ENCODE measurements around the gene TP53I11.

The TP53I11 gene

GRCh38 chr11:44955015-44955738 is 4.5 kb upstream of the TP53I11 start:
- no peak for DNase-seq

GRCh38 chr11:44954051-44954906 is 3.6 kb upstream of the TP53I11 start:
- DNase-seq: no peak

GRCh38 chr11:44952500-44953260 is 2.0 kb upstream of the TP53I11 start:
- no peak for DNase-seq

GRCh38 chr11:44952082-44952481 is 1.4 kb upstream of the TP53I11 start:
- DNase-seq: no peak

GRCh38 chr11:44950031-44950624 is 555 bp downstream of the TP53I11 start:
- no peak for DNase-seq

GRCh38 chr11:44949160-44950030 is 1.3 kb downstream of the TP53I11 start:
- no peak for DNase-seq

GRCh38 chr11:44948155-44948554 is 2.5 kb downstream of the TP53I11 start:
- DNase-seq: no peak

GRCh38 chr11:44947114-44947513 is 3.6 kb downstream of the TP53I11 start:
- DNase-seq: no peak

- peak in 1 of 2 experiments; percentile 27 for DNase-seq
Measured at GRCh38 chr11:44946263-44946662, 4.4 kb downstream of the TP53I11 start.

GRCh38 chr11:44945666-44946065 is 5.0 kb downstream of the TP53I11 start:
- no peak for DNase-seq

- no peak for DNase-seq
Measured at GRCh38 chr11:44944853-44945235, 5.8 kb downstream of the TP53I11 start.

- peak in 1 of 2 experiments; percentile 34 for DNase-seq
Measured at GRCh38 chr11:44944181-44944852, 6.4 kb downstream of the TP53I11 start.

GRCh38 chr11:44943696-44944095 is 7.0 kb downstream of the TP53I11 start:
- DNase-seq: no peak

- no peak for DNase-seq
Measured at GRCh38 chr11:44943118-44943517, 7.6 kb downstream of the TP53I11 start.

- DNase-seq: no peak
Measured at GRCh38 chr11:44942029-44942955, 8.4 kb downstream of the TP53I11 start.

GRCh38 chr11:44941259-44942021 is 9.2 kb downstream of the TP53I11 start:
- DNase-seq: no peak

GRCh38 chr11:44940835-44941234 is 9.8 kb downstream of the TP53I11 start:
- DNase-seq: no peak

GRCh38 chr11:44940404-44940803 is 10.3 kb downstream of the TP53I11 start:
- no peak for DNase-seq

GRCh38 chr11:44939673-44940395 is 10.8 kb downstream of the TP53I11 start:
- no peak for DNase-seq
